HEK293 (cell line): ENCODE data around the gene CNP.

ENCODE experiments used
- CTCF ChIA-PET: fragments of 350-600 bp; formaldehyde crosslinking; extraction: SDS; loops from one replicate; lab custom pipeline; 2021; ENCODE audit warnings: antibody characterized with exemption; lab: Yijun Ruan, JAX
- POLR2A ChIA-PET: fragments of 300-600 bp; formaldehyde crosslinking; extraction: SDS; loops from one replicate; lab custom pipeline; 2020; ENCODE audit warnings: antibody characterized with exemption, inconsistent platforms; lab: Yijun Ruan, JAX
- H3K27ac ChIP-seq: fragments of 200-500 bp; sonication (Bioruptor generic); 2 replicates; pipeline ENCODE4 v1.5.1; 2014; ENCODE audit warnings: low read depth, low read length, control low read depth, inconsistent platforms; ENCODE audit errors: extremely low read depth
- H3K36me3 ChIP-seq, 2 experiments: fragments of 200-500 bp in 1 of 2; sonication (Bioruptor generic) in 1 of 2; 1 replicate in 1 of 2; 2 replicates in 1 of 2; pipeline ENCODE4 v1.5.1; 2014 to 2017; ENCODE audit warnings: inconsistent platforms in 2 of 2, low read length in 2 of 2; ENCODE audit not compliant: control insufficient read depth in 2 of 2, insufficient read depth in 1 of 2
- H3K4me1 ChIP-seq: fragments of 200-500 bp; sonication (Bioruptor generic); 2 replicates; pipeline ENCODE4 v1.5.1; 2014; ENCODE audit warnings: mild to moderate bottlenecking, low read length, inconsistent platforms; ENCODE audit not compliant: control insufficient read depth, insufficient read depth
- H3K4me3 ChIP-seq: 2 replicates; pipeline ENCODE4 v1.5.1; 2011; ENCODE audit warnings: low read depth, mild to moderate bottlenecking, control low read depth, low read length, moderate library complexity
- H3K9me3 ChIP-seq: fragments of 200-500 bp; sonication (Bioruptor generic); 2 replicates; pipeline ENCODE4 v1.5.1; 2014; ENCODE audit warnings: low read depth, low read length, inconsistent platforms; ENCODE audit not compliant: control insufficient read depth, insufficient read depth
- GLIS1 ChIP-seq: fragments of 450-650 bp; formaldehyde crosslinking; IDR thresholded peaks from 2 replicates; pipeline ENCODE4 v1.5.1; 2016; ENCODE audit warnings: missing biosample characterization, missing genetic modification characterization
- GLIS2 ChIP-seq: fragments of 450-650 bp; formaldehyde crosslinking; IDR thresholded peaks from 2 replicates; pipeline ENCODE4 v1.5.1; 2016; ENCODE audit warnings: missing biosample characterization, missing genetic modification characterization
- HOXA7 ChIP-seq: sonication (generic); formaldehyde crosslinking; IDR thresholded peaks from 2 replicates; pipeline ENCODE4 v1.8.1; 2022; ENCODE audit warnings: missing genetic modification reagents, borderline replicate concordance
- IKZF3 ChIP-seq: fragments of 450-650 bp; IDR thresholded peaks from 2 replicates; pipeline ENCODE4 v1.5.0; 2018; ENCODE audit warnings: missing biosample characterization, mild to moderate bottlenecking, missing genetic modification characterization, moderate library complexity
- KLF1 ChIP-seq: fragments of 450-650 bp; formaldehyde crosslinking; IDR thresholded peaks from 2 replicates; pipeline ENCODE4 v1.5.1; 2016; ENCODE audit warnings: missing biosample characterization, missing genetic modification characterization
- KLF8 ChIP-seq: fragments of 450-650 bp; formaldehyde crosslinking; IDR thresholded peaks from 2 replicates; pipeline ENCODE4 v1.5.1; 2016; ENCODE audit warnings: missing biosample characterization, missing genetic modification characterization
- MZF1 ChIP-seq: fragments of 450-650 bp; formaldehyde crosslinking; IDR thresholded peaks from 2 replicates; pipeline ENCODE4 v1.5.1; 2017; ENCODE audit warnings: missing biosample characterization, missing genetic modification characterization, borderline replicate concordance
- PATZ1 ChIP-seq: fragments of 450-650 bp; formaldehyde crosslinking; IDR thresholded peaks from 2 replicates; pipeline ENCODE4 v1.5.1; 2016; ENCODE audit warnings: missing biosample characterization, missing genetic modification characterization
- PBX3 ChIP-seq: sonication (generic); formaldehyde crosslinking; IDR thresholded peaks from 2 replicates; pipeline ENCODE4 v1.8.1; 2022; ENCODE audit warnings: mild to moderate bottlenecking, moderate library complexity, missing genetic modification reagents
- SP3 ChIP-seq: fragments of 450-650 bp; formaldehyde crosslinking; IDR thresholded peaks from 2 replicates; pipeline ENCODE4 v1.5.1; 2016; ENCODE audit warnings: missing biosample characterization, missing genetic modification characterization
- TCF7L2 ChIP-seq: IDR thresholded peaks from 2 replicates; pipeline ENCODE4 v1.6.1; 2011; ENCODE audit warnings: low read depth, mild to moderate bottlenecking, inconsistent platforms, low read length, moderate library complexity, borderline replicate concordance
- WT1 ChIP-seq: fragments of 450-650 bp; formaldehyde crosslinking; IDR thresholded peaks from 2 replicates; pipeline ENCODE4 v1.5.1; 2016; ENCODE audit warnings: missing biosample characterization, missing genetic modification characterization
- YY2 ChIP-seq: fragments of 450-650 bp; formaldehyde crosslinking; IDR thresholded peaks from 2 replicates; pipeline ENCODE4 v1.5.1; 2016; ENCODE audit warnings: missing biosample characterization, missing genetic modification characterization
- ZBTB20 ChIP-seq: fragments of 450-650 bp; formaldehyde crosslinking; IDR thresholded peaks from 2 replicates; pipeline ENCODE4 v1.5.1; 2016; ENCODE audit warnings: missing biosample characterization, missing genetic modification characterization
- ZBTB21 ChIP-seq: fragments of 450-650 bp; formaldehyde crosslinking; IDR thresholded peaks from 2 replicates; pipeline ENCODE4 v1.5.1; 2017; ENCODE audit warnings: missing biosample characterization, missing genetic modification characterization
- ZBTB48 ChIP-seq: fragments of 450-650 bp; formaldehyde crosslinking; IDR thresholded peaks from 2 replicates; pipeline ENCODE4 v1.5.1; 2016; ENCODE audit warnings: missing biosample characterization, missing genetic modification characterization
- ZNF211 ChIP-seq: fragments of 450-650 bp; formaldehyde crosslinking; IDR thresholded peaks from 2 replicates; pipeline ENCODE4 v1.5.1; 2016; ENCODE audit warnings: low read depth, missing biosample characterization, missing genetic modification characterization
- ZNF280C ChIP-seq: fragments of 450-650 bp; formaldehyde crosslinking; IDR thresholded peaks from 2 replicates; pipeline ENCODE4 v1.5.1; 2016; ENCODE audit warnings: missing biosample characterization, missing genetic modification characterization
- ZNF292 ChIP-seq: fragments of 450-650 bp; formaldehyde crosslinking; IDR thresholded peaks from 2 replicates; pipeline ENCODE4 v1.5.1; 2016; ENCODE audit warnings: low read depth, missing biosample characterization, missing genetic modification characterization, borderline replicate concordance
- ZNF366 ChIP-seq: fragments of 450-650 bp; formaldehyde crosslinking; conservative IDR thresholded peaks from 2 replicates; pipeline ENCODE4 v1.5.1; 2016; ENCODE audit warnings: missing biosample characterization, missing genetic modification characterization
- ZNF433 ChIP-seq: fragments of 450-650 bp; formaldehyde crosslinking; IDR thresholded peaks from 2 replicates; pipeline ENCODE4 v1.5.1; 2016; ENCODE audit warnings: missing biosample characterization, missing genetic modification characterization, low read depth
- ZNF501 ChIP-seq: fragments of 450-650 bp; formaldehyde crosslinking; IDR thresholded peaks from 2 replicates; pipeline ENCODE4 v1.5.1; 2016; ENCODE audit warnings: missing biosample characterization, missing genetic modification characterization
- ZNF529 ChIP-seq: fragments of 450-650 bp; formaldehyde crosslinking; IDR thresholded peaks from 2 replicates; pipeline ENCODE4 v1.5.1; 2017; ENCODE audit warnings: missing genetic modification characterization, missing biosample characterization; ENCODE audit not compliant: insufficient replicate concordance
- ZNF558 ChIP-seq: fragments of 450-650 bp; formaldehyde crosslinking; IDR thresholded peaks from 2 replicates; pipeline ENCODE4 v1.5.1; 2016; ENCODE audit warnings: missing biosample characterization, missing genetic modification characterization
- ZNF600 ChIP-seq: fragments of 450-650 bp; formaldehyde crosslinking; IDR thresholded peaks from 2 replicates; pipeline ENCODE4 v1.5.1; 2016; ENCODE audit warnings: missing biosample characterization, missing genetic modification characterization
- ZNF610 ChIP-seq: fragments of 450-650 bp; formaldehyde crosslinking; IDR thresholded peaks from 2 replicates; pipeline ENCODE4 v1.5.1; 2016; ENCODE audit warnings: missing biosample characterization, missing genetic modification characterization, borderline replicate concordance
- ZNF639 ChIP-seq: fragments of 450-650 bp; formaldehyde crosslinking; IDR thresholded peaks from 2 replicates; pipeline ENCODE4 v1.5.1; 2016; ENCODE audit warnings: missing biosample characterization, missing genetic modification characterization
- ZNF658 ChIP-seq: fragments of 450-650 bp; formaldehyde crosslinking; IDR thresholded peaks from 2 replicates; pipeline ENCODE4; 2016; ENCODE audit warnings: missing biosample characterization, missing genetic modification characterization
- ZNF677 ChIP-seq: fragments of 450-650 bp; IDR thresholded peaks from 2 replicates; pipeline ENCODE4 v1.5.0; 2018; ENCODE audit warnings: missing biosample characterization, mild to moderate bottlenecking, missing genetic modification characterization, moderate library complexity
- ZNF701 ChIP-seq: fragments of 450-650 bp; formaldehyde crosslinking; IDR thresholded peaks from 2 replicates; pipeline ENCODE4 v1.5.1; 2016; ENCODE audit warnings: missing biosample characterization, missing genetic modification characterization
- ZNF768 ChIP-seq: fragments of 450-650 bp; formaldehyde crosslinking; IDR thresholded peaks from 2 replicates; pipeline ENCODE4 v1.5.1; 2018; ENCODE audit warnings: missing biosample characterization, mild to moderate bottlenecking, missing genetic modification characterization

CNP gene

GRCh38 chr17:41965694-41966462, 717 bp upstream of the CNP start:
- H3K27ac ChIP-seq, result peak overlapping the region; percentile 89
- peak overlapping the region; percentile 76 for H3K4me3 ChIP-seq
- ChIA-PET CTCF (interaction anchor here (0.6 to 12.1 kb wide), 10 partner anchors 9 to 441 kb away, joined by 3 to 142 read pairs (median 4); partner anchors contain the start of genes DNAJC7, GAST and NKIRAS2), POLR2A (interaction anchor here (0.6 to 3.3 kb wide), 23 partner anchors 9 to 354 kb away, joined by 3 to 48 read pairs (median 4); partner anchors contain the start of genes ACLY, DNAJC7, EIF1 and KAT2A)
- no peaks in the 10 kb centered on the region for H3K9me3 ChIP-seq
- H3K36me3 ChIP-seq, result peaks cover 19 to 30% of the 10 kb centered on the region in 2 experiments
- H3K4me1 ChIP-seq, result 0 out of 2 replicates have a peak, but pooled peaks cover 4% of the 10 kb centered on the region
- TF ChIP-seq KLF8, result no peak
- TF ChIP-seq KLF1 (tag by site-specific recombination), result 0 out of 2 replicates have a peak, but pooled peaks have one; percentile 11
- TF ChIP-seq ZNF501 (tag by site-specific recombination), result 0 out of 2 replicates have a peak, but pooled peaks have one; percentile 3
- TF ChIP-seq ZNF677 (tag by site-specific recombination), result no peak
- peak; percentile 43 for TF ChIP-seq ZBTB20 (tag by site-specific recombination)
- no peak for TF ChIP-seq MZF1 (tag by site-specific recombination)
- no peak for TF ChIP-seq ZNF292
- TF ChIP-seq ZNF610 (tag by site-specific recombination), result no peak
- no peak for TF ChIP-seq ZBTB21 (tag by site-specific recombination)
- TF ChIP-seq ZNF639 (tag by site-specific recombination), result no peak
- TF ChIP-seq ZBTB48 (tag by site-specific recombination), result no peak
- no peak for TF ChIP-seq HOXA7 (CRISPR knock-in tag)
- no peak for TF ChIP-seq ZNF658
- TF ChIP-seq PATZ1, result peak; percentile 58
- TF ChIP-seq ZNF433, result no peak
- no peak for TF ChIP-seq ZNF529 (tag by site-specific recombination)
- TF ChIP-seq ZNF600 (tag by site-specific recombination), result peak; percentile 94
- no peak for TF ChIP-seq ZNF701 (tag by site-specific recombination)
- TF ChIP-seq GLIS1 (tag by site-specific recombination), result peak; percentile 61
- no peak for TF ChIP-seq ZNF768 (tag by site-specific recombination)
- peak; percentile 17; the same call in 1 of the 2 replicates for TF ChIP-seq SP3 (tag by site-specific recombination)
- TF ChIP-seq WT1 (tag by site-specific recombination), result peak; percentile 51
- peak; percentile 51 for TF ChIP-seq GLIS2 (tag by site-specific recombination)
- no peak for TF ChIP-seq YY2 (tag by site-specific recombination)
- TF ChIP-seq TCF7L2, result no peak
- no peak for TF ChIP-seq ZNF211 (tag by site-specific recombination)
- TF ChIP-seq IKZF3, result peak; percentile 11; the same call in 1 of the 2 replicates
- peak; percentile 1; the same call in 1 of the 2 replicates for TF ChIP-seq ZNF366
- no peak for TF ChIP-seq ZNF280C (tag by site-specific recombination)
- TF ChIP-seq PBX3 (CRISPR knock-in tag), result no peak
- no peak for TF ChIP-seq ZNF558 (tag by site-specific recombination)
